NB4 (cell line): ENCODE results near the gene STK38.

ENCODE experiments used
- CTCF ChIP-seq: IDR thresholded peaks from one replicate; pipeline ENCODE4 v1.5.1; 2012; ENCODE audit warnings: low read depth, low read length
- POLR2A ChIP-seq: IDR thresholded peaks from 2 replicates; pipeline ENCODE4 v1.6.1; 2011; ENCODE audit warnings: mild to moderate bottlenecking; ENCODE audit not compliant: insufficient read length; ENCODE audit errors: extremely low read depth
- TF ChIP-seq, protein P1 (sequence below): IDR thresholded peaks from 2 replicates; pipeline ENCODE4 v1.6.1; 2011; ENCODE audit warnings: low read depth, low read length

GRCh38 chr6:36548401-36548743 lies 1.1 kb upstream of the STK38 start:
- TF ChIP-seq POLR2A (no peak), CTCF (no peak)
- TF ChIP-seq, protein P1, sequence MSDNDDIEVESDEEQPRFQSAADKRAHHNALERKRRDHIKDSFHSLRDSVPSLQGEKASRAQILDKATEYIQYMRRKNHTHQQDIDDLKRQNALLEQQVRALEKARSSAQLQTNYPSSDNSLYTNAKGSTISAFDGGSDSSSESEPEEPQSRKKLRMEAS: no peak
